Measurements from ENCODE around the gene LYSMD4.
A peak's percentile ranks its signal among the peaks of the same experiment; 100 is the strongest.
"Not testable (repeated sequence)": the region's sequence is repeated elsewhere in the genome, so short reads cannot be mapped to it uniquely, and the experiment has no call there.

Gene LYSMD4

GRCh38 chr15:99738021-99738847 lies 5.0 kb upstream of the LYSMD4 start:
- TF ChIP-seq MYC (IDR thresholded peaks at IDR 0.05; ENCODE audit: low read depth, low read length), result no peak
- TF ChIP-seq POLR2A (IDR thresholded peaks at IDR 0.05; ENCODE audit: extremely low read depth, insufficient read length), result no peak
- no peak for TF ChIP-seq MAX (IDR thresholded peaks at IDR 0.05; ENCODE audit: low read depth, low read length)
- TF ChIP-seq CTCF (IDR thresholded peaks at IDR 0.05; ENCODE audit: low read depth, low read length), result no peak
- DNase-seq (ENCODE audit: low read depth), result no peak
- no peak overlapping the region for H3K4me3 ChIP-seq (ENCODE audit: low read depth, low read length)

GRCh38 chr15:99736702-99737101 lies 3.5 kb upstream of the LYSMD4 start:
- no peak for DNase-seq (ENCODE audit: low read depth)
- no peak for TF ChIP-seq MAX (IDR thresholded peaks at IDR 0.05; ENCODE audit: low read depth, low read length)
- no peak for TF ChIP-seq MYC (IDR thresholded peaks at IDR 0.05; ENCODE audit: low read depth, low read length)
- no peak for TF ChIP-seq POLR2A (IDR thresholded peaks at IDR 0.05; ENCODE audit: extremely low read depth, insufficient read length)
- TF ChIP-seq CTCF (IDR thresholded peaks at IDR 0.05; ENCODE audit: low read depth, low read length), result no peak
- H3K4me3 ChIP-seq (ENCODE audit: low read depth, low read length), result no peak overlapping the region

- no peak for DNase-seq (ENCODE audit: low read depth)
- TF ChIP-seq CTCF (IDR thresholded peaks at IDR 0.05; ENCODE audit: low read depth, low read length) (no peak), POLR2A (IDR thresholded peaks at IDR 0.05; ENCODE audit: extremely low read depth, insufficient read length) (no peak), MYC (IDR thresholded peaks at IDR 0.05; ENCODE audit: low read depth, low read length) (no peak), MAX (IDR thresholded peaks at IDR 0.05; ENCODE audit: low read depth, low read length) (no peak)
- no peak overlapping the region for H3K4me3 ChIP-seq (ENCODE audit: low read depth, low read length)
Measured at GRCh38 chr15:99735868-99736267, 2.6 kb upstream of the LYSMD4 start.

- TF ChIP-seq MAX (IDR thresholded peaks at IDR 0.05; ENCODE audit: low read depth, low read length) (no peak), CTCF (IDR thresholded peaks at IDR 0.05; ENCODE audit: low read depth, low read length) (no peak)
- DNase-seq (ENCODE audit: low read depth), result no peak
- no peak overlapping the region for H3K4me3 ChIP-seq (ENCODE audit: low read depth, low read length)
Measured at GRCh38 chr15:99734575-99734974, 1.3 kb upstream of the LYSMD4 start.

- H3K4me3 ChIP-seq (ENCODE audit: low read depth, low read length), result peak overlapping the region; percentile 45
- not testable (repeated sequence) for DNase-seq (ENCODE audit: low read depth)
Measured at GRCh38 chr15:99734040-99734291, 729 bp upstream of the LYSMD4 start.

GRCh38 chr15:99732751-99733267 lies 428 bp downstream of the LYSMD4 start:
- DNase-seq (ENCODE audit: low read depth), result peak; percentile 58
- peak overlapping the region; percentile 58 for H3K4me3 ChIP-seq (ENCODE audit: low read depth, low read length)
- TF ChIP-seq CTCF (IDR thresholded peaks at IDR 0.05; ENCODE audit: low read depth, low read length) (no peak), MAX (IDR thresholded peaks at IDR 0.05; ENCODE audit: low read depth, low read length) (no peak), POLR2A (IDR thresholded peaks at IDR 0.05; ENCODE audit: extremely low read depth, insufficient read length) (no peak), MYC (IDR thresholded peaks at IDR 0.05; ENCODE audit: low read depth, low read length) (no peak)
